GM12878 (cell line): ENCODE measurements around the gene NTN1. TPM values are rescaled to one million over a fixed set of nuclear protein-coding genes. Genes with fewer than 3 reads are reported as not detected.

Source experiments
- ATAC-seq: fragments of 200-7000 bp; cut with Tn5 transposase; 3 replicates; pipeline ENCODE4 v1.9.1; 2020; ENCODE audit warnings: mild to moderate bottlenecking, moderate library complexity
- BruUV-seq: library from RNA; stranded (reverse); fragments of 400-500 nt; replicated peaks from 2 replicates; lab custom pipeline; 2021; lab: Mats Ljungman, UMichigan
- CTCF ChIA-PET: fragments of 300-600 bp; sonication (Branson Sonifier 250); formaldehyde crosslinking; extraction: SDS; loops from one replicate; lab custom pipeline; 2021; ENCODE audit warnings: inconsistent platforms; lab: Yijun Ruan, JAX
- POLR2A ChIA-PET: fragments of 350-600 bp; formaldehyde crosslinking; extraction: SDS; loops from one replicate; lab custom pipeline; 2021; ENCODE audit warnings: inconsistent platforms; lab: Charles Lee
- RAD21 ChIA-PET: fragments of 300-600 bp; sonication (Branson Sonifier 250); formaldehyde crosslinking; loops from one replicate; lab custom pipeline; 2023; ENCODE audit warnings: antibody characterized with exemption; ENCODE audit not compliant: unreplicated experiment; lab: Charles Lee
- SMC1A ChIA-PET: fragments of 300-600 bp; sonication (Branson Sonifier 250); formaldehyde crosslinking; loops from one replicate; lab custom pipeline; 2023; ENCODE audit not compliant: unreplicated experiment, uncharacterized antibody; lab: Charles Lee
- DNase-seq: peaks from one replicate; pipeline ENCODE4 v3.0.0-alpha.2; 2011; ENCODE audit warnings: low read depth, low spot score
- FAIRE-seq: peaks from 3 replicates; lab custom pipeline; 2011; peaks lifted over from hg19 to GRCh38; lab: Jason Lieb, UNC
- H2AFZ ChIP-seq: 2 replicates; pipeline ENCODE4 v1.6.0; 2011; ENCODE audit warnings: low read depth, low read length, control low read depth; ENCODE audit not compliant: control insufficient read depth
- H3K27ac ChIP-seq: 2 replicates; pipeline ENCODE4 v1.5.1; 2011; ENCODE audit warnings: control low read depth; ENCODE audit not compliant: control insufficient read depth, insufficient read depth
- H3K27me3 ChIP-seq, 2 experiments: replicated peaks in 1 of 2; 2 replicates each; pipeline versions ENCODE4 v1.6.0 to v1.6.1; 2011; ENCODE audit warnings: low read length in 1 of 2; ENCODE audit not compliant: control insufficient read depth in 2 of 2, insufficient read depth in 2 of 2
- H3K36me3 ChIP-seq, 2 experiments: 2 replicates each; pipeline ENCODE4 v1.5.1; 2011; ENCODE audit warnings: low read length in 1 of 2; ENCODE audit not compliant: control insufficient read depth in 2 of 2, insufficient read depth in 2 of 2
- H3K4me1 ChIP-seq: 2 replicates; pipeline ENCODE4 v1.6.1; 2011; ENCODE audit warnings: mild to moderate bottlenecking, low read length, moderate library complexity, mixed read lengths; ENCODE audit not compliant: control insufficient read depth, insufficient read depth
- H3K4me2 ChIP-seq: 2 replicates; pipeline ENCODE4 v1.6.0; 2011; ENCODE audit warnings: control low read depth; ENCODE audit not compliant: control insufficient read depth, insufficient read depth
- H3K4me3 ChIP-seq: fragments of 200-600 bp; sonication (generic); 2 replicates; pipeline ENCODE4 v1.5.1; 2016
- H3K79me2 ChIP-seq: 2 replicates; pipeline ENCODE4 v1.6.0; 2011; ENCODE audit warnings: low read length; ENCODE audit not compliant: control insufficient read depth, insufficient read depth
- H3K9ac ChIP-seq: 2 replicates; pipeline ENCODE4 v1.8.0; 2011; ENCODE audit warnings: low read length, control low read depth, mixed read lengths; ENCODE audit not compliant: control insufficient read depth, insufficient read depth
- H3K9me3 ChIP-seq: replicated peaks from 3 replicates; pipeline ENCODE4 v1.5.1; 2011; ENCODE audit warnings: mild to moderate bottlenecking, low read length; ENCODE audit not compliant: control insufficient read depth, insufficient read depth
- H4K20me1 ChIP-seq: 2 replicates; pipeline ENCODE4 v1.6.0; 2011; ENCODE audit not compliant: control insufficient read depth, insufficient read depth
- ATF7 ChIP-seq: fragments of 450-650 bp; IDR thresholded peaks from 2 replicates; pipeline ENCODE4 v1.6.1; 2016; ENCODE audit warnings: low read depth, mild to moderate bottlenecking
- CREB1 ChIP-seq: IDR thresholded peaks from 2 replicates; pipeline ENCODE4 v1.6.1; 2012; ENCODE audit warnings: low read depth, mild to moderate bottlenecking, inconsistent platforms
- E4F1 ChIP-seq: fragments of 450-650 bp; IDR thresholded peaks from 2 replicates; pipeline ENCODE4 v1.6.1; 2018; ENCODE audit warnings: borderline replicate concordance, mild to moderate bottlenecking; ENCODE audit not compliant: partially characterized antibody
- FOXM1 ChIP-seq: IDR thresholded peaks from 2 replicates; pipeline ENCODE4 v1.6.1; 2012; ENCODE audit warnings: low read depth, mild to moderate bottlenecking, inconsistent platforms, low read length, moderate library complexity
- GATAD2B ChIP-seq: fragments of 450-650 bp; conservative IDR thresholded peaks from 2 replicates; pipeline ENCODE4 v1.6.1; 2017; ENCODE audit warnings: low read depth, mild to moderate bottlenecking, moderate library complexity
- IKZF1 ChIP-seq: fragments of 450-650 bp; conservative IDR thresholded peaks from 2 replicates; pipeline ENCODE4 v1.6.1; 2017; ENCODE audit warnings: antibody characterized with exemption, mild to moderate bottlenecking
- JUND ChIP-seq: IDR thresholded peaks from 2 replicates; pipeline ENCODE4 v1.6.1; 2012; ENCODE audit warnings: low read depth, mild to moderate bottlenecking, low read length, improper control_type of control experiment, moderate library complexity
- KDM1A ChIP-seq: fragments of 200-600 bp; sonication (generic); IDR thresholded peaks from 2 replicates; pipeline ENCODE4 v1.6.1; 2016; ENCODE audit warnings: borderline replicate concordance
- NKRF ChIP-seq: fragments of 450-650 bp; conservative IDR thresholded peaks from 2 replicates; pipeline ENCODE4 v1.6.1; 2017; ENCODE audit warnings: mild to moderate bottlenecking, moderate library complexity
- PAX8 ChIP-seq: fragments of 450-650 bp; IDR thresholded peaks from 2 replicates; pipeline ENCODE4 v1.6.1; 2017; ENCODE audit warnings: mild to moderate bottlenecking, moderate library complexity
- PKNOX1 ChIP-seq: fragments of 450-650 bp; IDR thresholded peaks from 2 replicates; pipeline ENCODE4 v1.6.1; 2016; ENCODE audit warnings: mild to moderate bottlenecking
- RAD51 ChIP-seq: fragments of 450-650 bp; IDR thresholded peaks from 2 replicates; pipeline ENCODE4 v1.6.1; 2016; ENCODE audit warnings: moderate library complexity, mild to moderate bottlenecking, inconsistent platforms
- RELB ChIP-seq: fragments of 450-650 bp; IDR thresholded peaks from 2 replicates; pipeline ENCODE4 v1.6.1; 2017; ENCODE audit warnings: low read depth, mild to moderate bottlenecking, moderate library complexity
- STAT3 ChIP-seq: IDR thresholded peaks from 2 replicates; pipeline ENCODE4 v1.6.1; 2011; ENCODE audit warnings: low read depth, low read length, improper control_type of control experiment
- TAF1 ChIP-seq: IDR thresholded peaks from 2 replicates; pipeline ENCODE4 v1.6.1; 2011; ENCODE audit warnings: mild to moderate bottlenecking, low read depth, low read length, borderline replicate concordance
- TARDBP ChIP-seq: IDR thresholded peaks from 2 replicates; pipeline ENCODE4 v1.6.1; 2016; ENCODE audit warnings: borderline replicate concordance
- TCF7 ChIP-seq: IDR thresholded peaks from 2 replicates; pipeline ENCODE4 v1.6.1; 2014; ENCODE audit warnings: antibody characterized with exemption, borderline replicate concordance
- ZNF24 ChIP-seq: fragments of 450-650 bp; IDR thresholded peaks from 2 replicates; pipeline ENCODE4 v1.6.1; 2017; ENCODE audit warnings: antibody characterized with exemption, mild to moderate bottlenecking
- ZSCAN29 ChIP-seq: fragments of 450-650 bp; IDR thresholded peaks from 2 replicates; pipeline ENCODE4 v1.6.1; 2017; ENCODE audit warnings: mild to moderate bottlenecking, moderate library complexity
- WGBS: methylation state at CpG from one replicate; pipeline ENCODE4 v1.1.6; 2016; ENCODE audit warnings: low lambda C conversion rate; ENCODE audit not compliant: insufficient replicate concordance, insufficient coverage; ENCODE audit errors: missing lambda C conversion rate; 5-methylcytosine and 5-hydroxymethylcytosine counted together
- in situ Hi-C: fragments of 300-500 bp; cut with MboI; formaldehyde crosslinking; loops from 9 replicates; pipeline ENCODE4 v1.14.3; 2018; ENCODE audit warnings: mixed read lengths
- intact Hi-C: fragments of 100-400 bp; cut with micrococcal nuclease; formaldehyde crosslinking; loops from one replicate; pipeline ENCODE4 v1.14.2; 2022; ENCODE audit not compliant: unreplicated experiment
- polyA plus RNA-seq, 11 experiments: library from polyadenylated mRNA; depleted of rRNA in 4 of 11; unstranded in 6 of 11; stranded (reverse) in 5 of 11; fragments of >200 nt; fragmentation: Nextera tagmentation in 4 of 11; fragmentation: Illumina TruSeq in 1 of 11; extraction: Ambion mirVana in 4 of 11; extraction: Trizol in 1 of 11; gene quantifications; 1 replicate in 1 of 11; 2 replicates in 10 of 11; pipeline versions ENCODE4 v1.2.1 to v1.2.3, GENCODE V29; 2011 to 2016; ENCODE audit warnings: inconsistent platforms in 2 of 11, missing spikeins in 2 of 11, low read depth in 1 of 11
- total RNA-seq, 4 experiments: library from RNA; depleted of rRNA in 3 of 4; stranded (reverse); fragments of >200 nt in 3 of 4; fragmentation: Illumina TruSeq in 1 of 4; extraction: Trizol in 1 of 4; gene quantifications; 2 replicates each; pipeline versions ENCODE4 v1.2.1 to v1.2.3, GENCODE V29; 2013 to 2021

NTN1 gene
- total and polyA plus RNA-seq, 10 of the 15 experiments (the other 5 are each of a cell fraction or from before 2014, with no cell fraction given), result 0.02 to 0.89 (median 0.35) TPM

GRCh38 chr17:9125722-9126121, 104.4 kb downstream of the NTN1 start:
- TF ChIP-seq TARDBP (no peak), FOXM1 (no peak), ATF7 (no peak), CREB1 (no peak), KDM1A (no peak), RELB (no peak), RAD51 (no peak), IKZF1 (no peak), STAT3 (no peak), PAX8 (no peak), PKNOX1 (no peak), ZNF24 (no peak), E4F1 (no peak), ZSCAN29 (no peak), GATAD2B (no peak), NKRF (no peak), TAF1 (no peak), TCF7 (no peak), JUND (no peak)
- ChIA-PET RAD21 (no interaction called here), POLR2A (no interaction called here), SMC1A (no interaction called here), CTCF (no interaction called here)
- no peak overlapping the region for H3K27ac ChIP-seq
- H3K4me2 ChIP-seq, result no peak overlapping the region
- no TSS peak for BruUV-seq
- no peaks in the 10 kb centered on the region for H3K36me3 ChIP-seq
- DNase-seq (no peak), ATAC-seq (no peak), FAIRE-seq (no peak)
- WGBS, result 37% methylated on average over 8 of the region's 8 CpGs
- H3K4me1 ChIP-seq, result no peaks in the 10 kb centered on the region
- in situ Hi-C loops, result no loop called here
- H3K27me3 ChIP-seq, result peaks cover 0 to 2% of the 10 kb centered on the region in 2 experiments; a peak in 2 of 4 replicates
- H3K9ac ChIP-seq, result no peak overlapping the region
- peaks cover 2% of the 10 kb centered on the region; the same call in 1 of the 2 replicates for H4K20me1 ChIP-seq
- H3K79me2 ChIP-seq, result no peaks in the 10 kb centered on the region
- intact Hi-C loops, result no loop called here
- no peak overlapping the region for H3K4me3 ChIP-seq
- H3K9me3 ChIP-seq, result no peaks in the 10 kb centered on the region
- no peak overlapping the region for H2AFZ ChIP-seq
